Neuron (in vitro differentiated cells): ENCODE data around the gene TADA2B.
"Not testable (repeated sequence)": the region's sequence is repeated elsewhere in the genome, so short reads cannot be mapped to it uniquely, and the experiment has no call there.

Experiments used
- H2AFZ ChIP-seq: one replicate; pipeline ENCODE4 v1.6.1; 2013; ENCODE audit warnings: low read depth, mild to moderate bottlenecking, inconsistent platforms, low read length, moderate library complexity
- H3K27me3 ChIP-seq: one replicate; pipeline ENCODE4 v1.6.1; 2013; ENCODE audit warnings: low read length; ENCODE audit not compliant: insufficient read depth
- H3K36me3 ChIP-seq: one replicate; pipeline ENCODE4 v1.6.1; 2013; ENCODE audit warnings: low read length; ENCODE audit not compliant: insufficient read depth
- H3K4me1 ChIP-seq: one replicate; pipeline ENCODE4 v1.6.1; 2013; ENCODE audit warnings: low read length; ENCODE audit not compliant: insufficient read depth
- H3K4me3 ChIP-seq: 2 replicates; pipeline ENCODE4 v1.5.1; 2013; ENCODE audit warnings: mild to moderate bottlenecking, low read length, moderate library complexity
- H3K9me3 ChIP-seq: one replicate; pipeline ENCODE4 v1.6.1; 2013; ENCODE audit warnings: low read length

Gene TADA2B

DNA sequence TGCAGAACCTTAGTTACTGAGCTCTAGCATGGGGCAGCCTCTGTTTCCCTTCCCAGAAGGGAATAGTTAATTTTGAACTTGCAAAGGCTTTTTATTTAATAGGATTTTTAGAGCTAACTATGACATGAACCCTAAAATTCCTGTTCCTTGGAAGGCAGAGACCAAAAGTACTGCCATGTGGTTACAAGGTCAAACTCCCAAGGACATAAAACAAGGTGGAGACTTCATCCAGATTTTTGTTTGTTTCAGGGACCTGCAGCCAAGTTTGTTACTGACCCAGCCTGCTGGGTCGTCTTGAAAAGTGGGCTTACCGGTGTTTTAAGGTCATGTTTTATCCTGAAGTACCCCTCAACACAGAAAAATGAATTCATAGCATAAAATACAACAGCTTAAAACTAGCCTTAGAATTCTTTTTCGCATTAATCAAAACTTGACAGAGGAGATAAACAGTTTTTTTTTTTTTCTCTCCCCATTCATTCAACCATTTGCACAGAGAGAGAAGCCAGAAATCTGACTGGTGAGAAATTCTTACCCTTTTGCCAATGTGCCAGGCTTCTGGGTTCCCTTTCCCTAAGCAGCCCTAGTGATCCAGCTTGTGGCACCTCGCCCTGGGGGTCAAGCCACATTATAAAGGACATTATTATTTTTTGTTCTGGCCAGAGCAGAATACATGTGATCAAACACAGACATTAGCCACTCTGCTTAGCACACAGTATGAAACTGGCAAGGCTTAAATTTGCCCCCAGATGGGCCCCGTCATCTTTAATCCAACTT is 46.2 kb downstream of the TADA2B start:
- Histone ChIP-seq H3K9me3 (no peaks in the 10 kb centered on the region), H3K4me1 (no peaks in the 10 kb centered on the region), H3K4me3 (no peak overlapping the region), H2AFZ (no peak overlapping the region), H3K27me3 (peaks cover 3% of the 10 kb centered on the region), H3K36me3 (no peaks in the 10 kb centered on the region)

DNA sequence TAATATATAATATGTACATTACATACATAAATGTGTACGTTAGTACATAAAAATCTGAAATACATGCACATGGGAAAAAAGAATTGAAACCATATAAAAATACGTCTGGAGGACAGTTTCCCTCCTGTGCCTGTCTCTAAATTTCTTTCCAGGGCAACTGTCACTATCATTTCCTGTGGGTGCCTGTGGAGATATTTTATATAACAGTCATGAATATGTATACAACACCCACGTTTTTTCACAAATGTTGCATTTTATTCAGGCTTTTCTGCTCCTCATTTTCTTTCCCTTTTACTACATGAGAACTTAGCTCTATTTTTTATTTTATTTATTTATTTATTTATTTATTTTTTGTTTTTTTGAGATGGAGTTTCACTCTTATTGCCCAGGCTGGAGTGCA is 48.9 kb downstream of the TADA2B start:
- H3K36me3 ChIP-seq: no peaks in the 10 kb centered on the region
- H3K4me3 ChIP-seq: no peak overlapping the region
- no peaks in the 10 kb centered on the region for H3K4me1 ChIP-seq
- no peaks in the 10 kb centered on the region for H3K9me3 ChIP-seq
- peaks cover 3% of the 10 kb centered on the region for H3K27me3 ChIP-seq
- H2AFZ ChIP-seq: no peak overlapping the region

DNA sequence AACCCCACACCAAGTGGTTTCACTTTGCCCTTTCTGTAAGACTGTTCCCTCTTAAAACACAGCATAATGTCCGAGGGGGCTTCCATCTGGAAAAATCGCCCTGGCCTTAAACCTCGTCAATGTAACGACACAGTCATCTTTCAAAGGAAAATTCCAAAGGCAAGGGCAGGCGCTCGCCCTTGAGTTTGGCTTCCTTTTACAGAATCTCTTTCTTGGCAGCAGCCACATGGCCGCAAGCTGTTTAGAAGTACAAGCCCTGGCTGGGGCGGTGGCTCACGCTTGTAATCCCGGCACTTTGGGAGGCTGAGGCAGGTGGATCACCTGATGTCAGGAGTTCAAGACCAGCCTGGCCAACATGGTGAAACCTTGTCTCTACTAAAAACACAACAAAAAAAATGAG is 51.7 kb downstream of the TADA2B start:
- H3K27me3 ChIP-seq: peaks cover 7% of the 10 kb centered on the region
- H3K36me3 ChIP-seq: no peaks in the 10 kb centered on the region
- H3K4me1 ChIP-seq: no peaks in the 10 kb centered on the region
- no peak overlapping the region for H3K4me3 ChIP-seq
- no peak overlapping the region for H2AFZ ChIP-seq
- H3K9me3 ChIP-seq: no peaks in the 10 kb centered on the region

DNA sequence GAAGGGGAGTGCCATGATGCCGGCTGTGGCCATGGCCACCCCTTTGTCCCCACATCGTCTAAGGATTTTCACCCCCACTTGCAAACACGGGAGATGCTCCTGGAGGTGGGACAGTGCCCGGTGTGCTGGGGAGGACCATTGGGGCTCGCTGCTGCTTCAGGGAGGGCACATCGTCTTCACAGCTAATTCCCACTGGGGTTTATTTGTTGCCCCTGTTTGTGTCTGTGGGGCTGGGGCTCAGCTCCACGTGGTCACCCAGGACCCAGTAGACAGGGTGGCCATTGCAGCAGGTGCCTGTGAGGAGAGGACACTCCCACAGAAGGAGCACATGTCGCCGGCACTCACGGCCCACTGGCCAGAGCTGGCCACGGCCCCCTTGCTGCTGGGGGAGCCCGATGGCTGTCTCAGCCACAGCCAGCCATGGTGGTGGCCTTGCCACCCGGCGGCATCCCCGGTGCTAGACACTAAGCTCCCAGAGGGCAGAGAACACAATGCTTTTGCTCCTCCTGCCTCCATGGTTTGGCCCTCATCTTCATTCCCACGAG is 52.5 kb downstream of the TADA2B start:
- Histone ChIP-seq H2AFZ (no peak overlapping the region), H3K27me3 (peaks cover 7% of the 10 kb centered on the region), H3K9me3 (no peaks in the 10 kb centered on the region), H3K4me1 (no peaks in the 10 kb centered on the region), H3K4me3 (no peak overlapping the region), H3K36me3 (no peaks in the 10 kb centered on the region)

DNA sequence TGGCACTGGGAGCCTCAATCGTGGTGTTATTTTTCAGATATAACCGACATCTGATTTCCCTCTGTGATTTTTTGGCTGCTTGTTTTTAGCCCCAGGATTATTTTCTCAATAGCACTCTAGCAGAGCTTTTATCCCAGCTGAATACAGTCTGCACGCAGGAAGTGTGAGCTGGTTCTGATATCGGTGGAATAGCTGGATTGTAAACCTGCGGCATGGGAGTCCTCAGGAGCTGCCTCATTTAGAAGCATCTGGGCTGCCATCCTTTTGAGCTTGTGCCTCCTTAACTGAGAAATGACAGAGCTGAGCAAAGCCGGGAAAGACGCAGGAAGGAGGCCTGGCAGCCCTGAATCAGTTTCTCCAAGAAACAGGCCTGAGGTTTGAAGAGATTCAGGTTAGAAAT is 53.1 kb downstream of the TADA2B start:
- Histone ChIP-seq H3K27me3 (peaks cover 7% of the 10 kb centered on the region), H3K4me3 (no peak overlapping the region), H2AFZ (no peak overlapping the region), H3K9me3 (no peaks in the 10 kb centered on the region), H3K4me1 (no peaks in the 10 kb centered on the region), H3K36me3 (no peaks in the 10 kb centered on the region)

DNA sequence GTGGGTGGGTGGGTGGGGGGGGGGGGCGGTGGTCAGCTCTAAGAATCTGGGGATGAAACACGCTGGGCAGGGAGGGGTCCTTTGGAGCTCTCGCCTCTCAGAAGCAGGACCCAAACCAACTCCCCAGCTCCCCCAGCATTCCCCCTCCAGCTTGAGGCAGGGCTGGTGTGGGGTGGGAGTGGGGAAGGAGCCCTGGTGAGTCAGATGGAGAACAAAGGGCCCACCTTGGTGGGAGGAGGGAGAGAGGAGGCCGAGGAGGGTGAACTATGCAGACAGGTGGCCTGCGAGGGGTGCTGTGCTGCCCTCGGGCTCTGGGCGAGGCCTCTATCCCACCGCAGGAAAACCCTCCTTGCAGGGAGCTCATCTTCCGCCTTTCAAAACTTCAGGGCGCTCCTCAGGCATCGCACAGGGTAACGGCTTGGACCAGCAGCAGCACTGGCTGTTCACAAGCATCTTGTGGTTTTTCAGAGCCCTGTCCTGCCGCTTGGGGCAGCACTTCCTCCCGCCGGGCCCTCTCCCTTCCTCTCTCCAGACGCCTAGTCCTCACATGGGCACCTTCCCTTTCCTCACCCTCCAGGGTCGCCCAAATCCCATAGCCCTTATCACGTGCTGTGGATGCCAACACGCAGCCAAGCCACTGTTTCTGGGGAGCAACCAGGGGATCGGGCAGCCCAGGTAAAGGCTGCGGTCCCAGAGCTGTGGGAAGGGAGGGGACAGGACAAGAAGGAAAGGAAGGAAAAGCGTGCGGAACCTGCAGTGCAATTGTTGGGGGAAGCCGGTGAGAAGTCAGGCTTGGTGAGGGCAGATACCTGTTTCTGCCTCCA is 58.7 kb downstream of the TADA2B start:
- peaks cover 7% of the 10 kb centered on the region for H3K4me1 ChIP-seq
- no peaks in the 10 kb centered on the region for H3K9me3 ChIP-seq
- H3K36me3 ChIP-seq: no peaks in the 10 kb centered on the region
- H2AFZ ChIP-seq: no peak overlapping the region
- peak overlapping the region; percentile 35 for H3K4me3 ChIP-seq
- peaks cover 17% of the 10 kb centered on the region for H3K27me3 ChIP-seq

DNA sequence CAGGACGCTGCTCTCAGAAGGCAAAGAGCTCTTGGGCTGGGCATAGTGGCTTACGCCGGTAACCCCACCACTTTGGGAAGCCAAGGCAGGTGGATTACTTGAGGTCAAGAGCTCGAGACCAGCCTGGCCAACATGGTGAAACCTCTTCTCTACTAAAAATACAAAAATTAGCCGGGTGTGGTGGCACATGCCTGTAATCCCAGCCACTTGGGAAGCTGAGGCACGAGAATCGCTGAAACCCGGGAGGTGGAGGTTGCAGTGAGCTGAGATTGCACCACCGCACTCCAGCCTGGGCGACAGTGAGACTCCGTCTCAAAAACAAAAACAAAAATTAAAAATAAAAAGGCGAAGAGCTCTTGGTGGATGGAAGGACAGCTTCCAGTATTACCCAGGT is 59.3 kb downstream of the TADA2B start:
- not testable (repeated sequence) for H3K9me3 ChIP-seq, H3K4me1 ChIP-seq, H2AFZ ChIP-seq, H3K36me3 ChIP-seq
- Histone ChIP-seq H3K4me3 (peak overlapping the region; percentile 54), H3K27me3 (peaks cover 17% of the 10 kb centered on the region)

DNA sequence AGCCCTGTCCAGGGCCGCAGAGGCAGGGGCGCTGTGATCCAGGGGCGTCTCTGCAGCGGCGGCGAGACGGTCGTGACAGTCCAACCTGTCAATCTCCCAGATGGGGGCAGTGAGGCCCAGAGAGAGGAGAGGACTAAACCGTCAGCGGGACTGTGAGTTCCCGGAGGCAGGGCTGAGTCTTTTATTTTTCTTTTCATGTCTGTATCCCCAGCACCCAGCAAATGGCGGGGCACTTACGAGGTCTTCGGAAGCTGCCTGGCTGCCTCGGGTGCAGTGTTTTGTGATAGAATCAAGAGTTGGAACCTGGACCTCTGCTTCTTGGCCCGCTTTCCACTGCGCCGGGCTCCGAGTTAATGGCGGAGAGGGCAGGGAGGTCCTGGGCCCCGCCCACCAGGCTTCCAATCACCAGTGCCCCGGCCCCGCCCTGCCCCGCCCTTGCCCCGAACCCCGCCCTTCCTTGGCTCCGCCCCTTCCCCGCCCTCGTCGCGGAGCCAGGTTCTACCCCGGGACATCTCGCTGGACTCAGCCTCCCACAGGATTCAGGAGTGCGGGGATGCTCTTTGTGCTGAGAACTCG is 59.9 kb downstream of the TADA2B start:
- Histone ChIP-seq H3K36me3 (no peaks in the 10 kb centered on the region), H3K27me3 (peaks cover 14% of the 10 kb centered on the region), H3K4me1 (peaks cover 7% of the 10 kb centered on the region), H3K9me3 (no peaks in the 10 kb centered on the region), H3K4me3 (peak overlapping the region; percentile 54), H2AFZ (peak overlapping the region; percentile 42)

DNA sequence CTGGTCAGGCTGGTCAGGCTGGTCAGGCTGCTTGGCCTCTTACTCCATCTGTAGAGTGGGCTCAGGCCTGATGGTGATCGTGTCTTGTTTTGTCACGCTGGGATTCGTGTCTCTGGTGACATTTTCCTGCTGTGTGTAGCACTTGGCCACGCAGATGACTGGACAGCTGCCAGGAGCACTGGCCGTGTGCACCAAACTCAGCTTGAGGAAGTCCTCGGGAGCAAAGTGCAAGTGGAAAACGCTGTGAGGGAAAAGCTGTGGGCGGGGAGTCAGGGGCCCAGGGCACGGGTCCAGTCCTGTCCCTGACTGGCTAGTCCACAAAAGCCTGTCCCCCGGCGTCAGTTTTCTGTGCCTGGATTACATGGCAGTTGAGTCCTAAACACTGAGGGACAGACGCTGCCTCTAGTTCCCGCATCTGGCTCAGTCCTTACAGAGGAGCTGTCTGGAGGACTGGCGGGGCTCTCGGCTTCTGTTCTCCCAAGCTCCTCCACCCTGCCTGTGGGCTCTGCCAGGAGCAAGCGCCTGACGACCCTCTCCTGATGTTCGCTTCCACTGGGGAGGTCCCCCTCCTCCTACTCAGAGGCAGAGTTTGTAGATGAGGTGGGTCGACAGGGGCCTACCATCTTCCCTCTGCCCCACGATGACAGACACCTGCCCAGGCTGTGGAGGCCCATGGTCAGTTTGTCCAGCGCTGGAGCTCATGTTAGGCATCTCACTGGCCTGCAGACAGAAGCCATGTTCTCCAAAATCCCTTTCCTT is 60.6 kb downstream of the TADA2B start:
- Histone ChIP-seq H3K27me3 (peaks cover 10% of the 10 kb centered on the region), H3K4me1 (peaks cover 7% of the 10 kb centered on the region), H3K36me3 (no peaks in the 10 kb centered on the region), H3K4me3 (peak overlapping the region; percentile 6), H2AFZ (no peak overlapping the region), H3K9me3 (no peaks in the 10 kb centered on the region)

DNA sequence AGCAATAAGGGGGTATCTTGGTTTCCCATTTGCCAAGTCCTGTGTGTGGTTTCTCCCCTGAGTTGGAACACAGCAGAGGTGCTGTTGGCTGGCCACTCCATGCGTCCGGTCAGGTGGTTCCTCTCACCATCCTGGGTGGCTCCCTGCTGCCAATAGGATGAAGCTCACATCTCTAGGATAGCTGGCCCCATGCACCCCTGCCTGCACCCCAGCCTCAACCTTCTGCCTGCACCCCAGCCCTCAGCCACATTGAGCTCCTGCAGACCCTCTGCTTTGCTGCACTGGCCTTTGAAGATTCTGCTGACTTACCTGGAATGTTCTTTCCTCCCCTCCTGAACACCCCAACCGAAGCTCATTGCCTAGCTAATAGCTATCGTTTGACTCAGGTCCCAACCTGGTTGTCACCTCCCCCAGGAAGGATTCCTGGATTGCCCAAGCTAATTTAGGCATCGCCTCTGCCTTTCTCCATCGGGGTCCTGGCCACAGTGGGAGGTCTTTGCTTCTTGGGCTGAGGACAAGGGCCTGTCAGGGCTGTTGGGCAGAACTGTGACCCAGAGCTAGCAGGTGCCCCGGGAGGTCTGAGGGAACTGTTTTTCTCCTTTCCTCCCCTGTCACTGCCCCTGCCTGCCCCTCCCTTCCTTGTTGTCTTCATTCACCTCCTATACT is 61.3 kb downstream of the TADA2B start:
- peaks cover 10% of the 10 kb centered on the region for H3K27me3 ChIP-seq
- no peaks in the 10 kb centered on the region for H3K36me3 ChIP-seq
- H3K9me3 ChIP-seq: no peaks in the 10 kb centered on the region

DNA sequence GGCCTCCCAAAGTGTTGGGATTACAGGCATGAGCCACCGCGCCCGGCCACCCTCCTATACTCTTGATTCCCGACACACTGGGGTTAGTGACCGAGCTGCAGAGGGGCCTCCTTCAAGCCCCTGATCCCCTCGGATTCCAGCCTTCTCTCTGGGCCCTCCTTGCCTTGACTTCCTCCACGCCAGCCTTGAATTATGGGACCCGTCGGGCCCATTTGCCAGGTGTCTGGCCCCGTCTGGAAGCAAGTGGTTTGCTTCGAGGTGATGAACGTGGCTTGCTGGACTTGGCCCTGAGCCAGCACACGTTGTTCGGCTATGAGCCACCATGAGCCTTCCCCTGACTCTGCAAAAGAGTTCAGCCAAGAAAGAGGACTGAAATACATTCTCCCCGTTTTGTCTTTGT is 62.1 kb downstream of the TADA2B start:
- peaks cover 7% of the 10 kb centered on the region for H3K4me1 ChIP-seq
- no peak overlapping the region for H3K4me3 ChIP-seq
- H3K27me3 ChIP-seq: peaks cover 10% of the 10 kb centered on the region
- no peak overlapping the region for H2AFZ ChIP-seq
- H3K36me3 ChIP-seq: no peaks in the 10 kb centered on the region
- H3K9me3 ChIP-seq: no peaks in the 10 kb centered on the region

More for the DNA sequence above, 61.3 kb downstream of the TADA2B start:
- Histone ChIP-seq H3K4me1 (peaks cover 7% of the 10 kb centered on the region), H3K4me3 (no peak overlapping the region), H2AFZ (no peak overlapping the region)

DNA sequence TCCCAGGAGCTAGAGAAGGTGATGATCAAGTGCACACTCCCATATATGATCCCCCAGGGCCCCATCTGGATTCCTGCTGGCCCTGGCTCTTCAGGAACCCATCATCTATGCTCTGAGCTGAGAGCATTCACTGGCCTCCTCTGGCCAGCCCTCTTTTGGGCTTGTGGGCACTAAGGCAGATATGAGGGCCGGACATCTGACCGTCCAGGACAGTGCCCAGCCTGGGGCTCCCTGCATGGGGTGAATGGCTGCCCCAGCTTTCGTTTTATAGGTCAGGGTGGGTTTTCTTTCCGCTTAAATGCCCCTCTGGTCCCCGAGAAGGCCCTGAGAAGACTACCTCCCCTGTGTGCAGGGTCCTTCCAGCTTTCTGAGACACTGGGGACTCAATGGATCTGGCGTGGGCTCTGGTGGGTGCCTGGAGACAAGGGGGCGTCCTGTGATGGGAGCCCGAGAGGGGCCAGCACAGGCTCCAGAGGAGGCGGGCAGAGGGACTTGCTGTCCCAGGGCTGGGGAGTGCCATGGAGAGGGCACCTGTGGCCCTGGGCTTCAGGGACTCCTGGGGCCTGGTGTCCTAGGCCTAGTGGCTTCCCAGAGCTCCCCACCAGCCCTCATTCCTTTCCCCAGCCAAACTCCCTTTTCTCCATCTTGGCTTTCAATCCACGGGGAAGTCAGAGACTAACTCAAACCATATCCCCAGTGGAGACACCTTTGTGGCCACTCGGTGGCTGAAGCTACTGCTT is 64.2 kb downstream of the TADA2B start:
- peaks cover 10% of the 10 kb centered on the region for H3K27me3 ChIP-seq
- H3K4me1 ChIP-seq: peaks cover 7% of the 10 kb centered on the region
- no peaks in the 10 kb centered on the region for H3K36me3 ChIP-seq
- no peak overlapping the region for H2AFZ ChIP-seq
- peaks cover 1% of the 10 kb centered on the region for H3K9me3 ChIP-seq
- no peak overlapping the region for H3K4me3 ChIP-seq
